Natural killer cell treated with Interleukin-12 subunit alpha and Interleukin-12 subunit beta and Interleukin-15 and Interleukin-18, amount 100 ng/mL, for 72 hours (primary cell): ENCODE data around the gene ITGB8. TPM values are rescaled to one million over a fixed set of nuclear protein-coding genes. Genes with fewer than 3 reads are reported as not detected.

Source experiments
- ATAC-seq, 2 donors: fragments of 150-1000 bp; cut with Tn5 transposase in 1 of 2; sonication (Bioruptor Pico), chemical (Tn5 transposase) in 1 of 2; 2 replicates each; pipeline ENCODE4 v1.10.0; 2021
- DNase-seq: peaks from one replicate; pipeline ENCODE4 v3.0.0; 2022; ENCODE audit warnings: low spot score
- H3K27ac Mint-ChIP-seq, 2 donors: 1 replicate in 1 of 2; 2 replicates in 1 of 2; pipeline ENCODE4 v1.8.0; 2022; ENCODE audit warnings: mixed read lengths in 2 of 2, mild to moderate bottlenecking in 1 of 2, moderate library complexity in 1 of 2
- H3K27me3 Mint-ChIP-seq, 2 donors: 1 replicate in 1 of 2; 2 replicates in 1 of 2; pipeline ENCODE4 v1.8.0; 2022; ENCODE audit warnings: mixed read lengths in 2 of 2
- H3K36me3 Mint-ChIP-seq: one replicate; pipeline ENCODE4 v1.8.0; 2022; ENCODE audit warnings: mixed read lengths
- H3K4me1 Mint-ChIP-seq, 2 donors: 1 replicate in 1 of 2; 2 replicates in 1 of 2; pipeline ENCODE4 v1.8.0; 2022; ENCODE audit warnings: low read depth in 2 of 2, mixed read lengths in 2 of 2, mild to moderate bottlenecking in 1 of 2
- H3K4me3 Mint-ChIP-seq: one replicate; pipeline ENCODE4 v1.8.0; 2022; ENCODE audit warnings: mixed read lengths
- H3K9me3 Mint-ChIP-seq: 2 replicates; pipeline ENCODE4 v1.8.0; 2022; ENCODE audit warnings: mixed read lengths
- total RNA-seq, 2 donors: library from RNA; stranded (reverse); gene quantifications; one replicate each; pipeline ENCODE4 v1.2.3, GENCODE V29; 2022

The ITGB8 gene
- total RNA-seq, 2 donors from 2014 or later: 0.10 to 1.3 TPM

DNA sequence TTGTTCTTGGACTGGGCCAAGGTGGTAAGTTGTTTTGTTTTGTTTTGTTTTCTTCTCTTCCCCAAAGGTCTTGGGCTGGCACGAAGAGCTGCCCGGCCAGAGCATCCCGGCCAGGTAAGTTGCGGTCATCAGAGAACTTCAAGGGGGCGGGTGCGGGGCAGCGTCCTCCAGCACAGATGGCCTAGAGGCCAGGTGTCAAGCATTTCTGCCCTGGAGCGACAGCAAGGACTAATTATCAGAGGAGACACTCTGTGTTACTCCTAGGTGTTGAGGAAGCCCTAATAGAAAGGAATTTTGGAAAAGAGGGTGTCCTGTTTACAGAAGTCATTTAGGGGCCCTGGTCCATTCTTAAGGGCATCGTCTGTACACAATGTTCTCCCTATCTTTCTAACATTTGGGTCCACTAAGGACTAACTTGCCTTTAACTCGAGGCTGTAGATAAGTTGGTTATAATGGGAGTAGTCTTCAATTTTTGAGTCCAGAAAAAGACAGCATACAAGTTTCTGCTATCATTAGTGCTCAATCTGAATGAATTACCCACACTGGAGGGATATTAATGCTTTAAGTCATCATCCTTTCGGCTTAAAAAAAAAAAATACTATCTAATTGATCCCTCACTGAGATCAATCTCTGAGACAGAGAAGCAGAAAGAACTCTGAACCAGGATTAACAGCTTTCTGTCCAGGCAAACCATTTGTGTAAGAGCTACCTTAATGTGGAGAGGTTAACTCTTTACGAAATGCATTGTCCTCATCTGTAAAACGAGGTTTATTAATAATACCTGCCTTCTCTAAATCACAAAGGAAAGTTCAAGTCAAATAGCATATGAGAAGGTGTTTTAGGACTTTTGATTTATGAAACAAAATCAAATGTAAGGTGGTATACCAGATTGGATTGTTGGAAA is 1.5 kb downstream of the ITGB8 start:
- no peak for DNase-seq
- Mint-ChIP-seq H3K9me3 (no peaks in the 10 kb centered on the region), H3K27me3 (peaks cover 19 to 31% of the 10 kb centered on the region in 2 donors), H3K36me3 (no peaks in the 10 kb centered on the region), H3K27ac (no peak overlapping the region), H3K4me1 (peaks cover 10 to 11% of the 10 kb centered on the region in 2 donors), H3K4me3 (peak overlapping the region; percentile 94)
- ATAC-seq: no peak

GRCh38 chr7:20338285-20338684 is 7.6 kb downstream of the ITGB8 start:
- H3K27ac Mint-ChIP-seq: no peak overlapping the region
- H3K36me3 Mint-ChIP-seq: no peaks in the 10 kb centered on the region
- peaks cover 5 to 6% of the 10 kb centered on the region in 2 donors for H3K27me3 Mint-ChIP-seq

DNA sequence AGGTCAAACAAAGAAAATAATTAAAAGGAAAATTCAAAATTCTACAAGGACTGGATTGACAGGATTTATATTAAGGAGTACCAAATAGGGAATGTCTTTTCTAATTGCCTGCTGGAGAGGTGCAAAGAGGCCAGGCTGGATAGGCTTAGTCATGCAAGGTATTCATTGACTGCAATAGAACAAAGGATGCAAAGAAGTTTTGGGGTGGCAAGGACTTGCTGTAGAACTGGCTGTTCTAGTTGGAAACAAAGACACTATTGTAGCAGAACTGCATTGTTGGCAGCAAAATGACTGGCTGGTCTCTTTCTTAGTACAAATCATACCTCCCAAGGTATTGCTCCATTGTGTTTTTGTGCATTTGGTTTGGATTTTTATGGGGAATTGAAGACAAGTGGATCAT is 10.1 kb downstream of the ITGB8 start:
- DNase-seq (no peak), ATAC-seq (no peak)
- Mint-ChIP-seq H3K36me3 (no peaks in the 10 kb centered on the region), H3K27ac (no peak overlapping the region), H3K9me3 (no peaks in the 10 kb centered on the region), H3K4me1 (no peaks in the 10 kb centered on the region), H3K4me3 (no peak overlapping the region), H3K27me3 (peaks cover under 1 to 3% of the 10 kb centered on the region in 2 donors)

More at GRCh38 chr7:20338285-20338684, 7.6 kb downstream of the ITGB8 start:
- no peaks in the 10 kb centered on the region for H3K4me1 Mint-ChIP-seq
- ATAC-seq (no peak), DNase-seq (no peak)
- no peak overlapping the region for H3K4me3 Mint-ChIP-seq
- no peaks in the 10 kb centered on the region for H3K9me3 Mint-ChIP-seq

DNA sequence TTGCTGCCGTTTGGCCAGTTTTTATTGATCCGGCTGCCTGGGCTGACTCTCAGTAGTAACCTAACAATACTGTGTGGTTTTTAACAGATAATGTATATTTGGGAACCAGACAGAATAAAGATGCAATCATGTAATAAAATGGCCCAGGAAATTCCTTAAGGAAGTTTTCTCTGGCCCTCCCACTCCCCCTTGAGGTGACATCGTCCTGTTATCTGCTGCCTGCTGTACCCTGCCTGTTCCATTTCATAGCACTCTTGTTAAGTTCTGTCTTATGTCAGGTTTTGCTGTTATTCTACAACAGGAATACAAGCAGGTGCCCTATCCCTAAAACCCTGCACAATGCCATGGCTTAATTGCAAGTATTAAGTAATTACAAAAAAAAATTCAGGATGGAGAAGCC is 12.5 kb downstream of the ITGB8 start:
- Mint-ChIP-seq H3K9me3 (peaks cover 3% of the 10 kb centered on the region), H3K27ac (no peak overlapping the region), H3K27me3 (peaks cover 0 to 6% of the 10 kb centered on the region in 2 donors)

DNA sequence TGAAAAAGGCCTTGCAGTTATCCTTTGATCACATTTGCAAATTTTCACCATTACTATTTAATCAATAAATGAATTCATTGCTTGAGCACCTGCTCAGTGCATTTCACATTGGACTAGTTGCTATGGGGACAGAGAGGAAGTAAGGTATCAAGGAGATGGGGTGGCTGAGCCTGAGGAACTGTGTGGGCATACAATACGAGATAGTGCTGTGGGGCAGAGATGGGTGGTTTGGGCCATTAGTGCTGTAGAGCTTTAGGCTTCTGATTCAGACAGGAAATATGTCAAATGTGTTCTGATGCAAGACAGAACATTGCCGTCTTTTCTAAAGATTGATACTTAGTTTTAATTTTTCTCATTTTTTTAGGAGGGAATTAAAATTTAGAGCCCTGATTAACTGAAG is 13.2 kb downstream of the ITGB8 start:
- H3K27me3 Mint-ChIP-seq: peaks cover 0 to 6% of the 10 kb centered on the region in 2 donors
- ATAC-seq (no peak), DNase-seq (no peak)
- H3K27ac Mint-ChIP-seq: no peak overlapping the region
- H3K9me3 Mint-ChIP-seq: peaks cover 3% of the 10 kb centered on the region
- no peak overlapping the region for H3K4me3 Mint-ChIP-seq
- H3K4me1 Mint-ChIP-seq: no peaks in the 10 kb centered on the region
- H3K36me3 Mint-ChIP-seq: no peaks in the 10 kb centered on the region

More for the DNA sequence above, 12.5 kb downstream of the ITGB8 start:
- no peaks in the 10 kb centered on the region for H3K4me1 Mint-ChIP-seq
- no peak overlapping the region for H3K4me3 Mint-ChIP-seq
- H3K36me3 Mint-ChIP-seq: no peaks in the 10 kb centered on the region
- no peak for ATAC-seq
- DNase-seq: no peak

DNA sequence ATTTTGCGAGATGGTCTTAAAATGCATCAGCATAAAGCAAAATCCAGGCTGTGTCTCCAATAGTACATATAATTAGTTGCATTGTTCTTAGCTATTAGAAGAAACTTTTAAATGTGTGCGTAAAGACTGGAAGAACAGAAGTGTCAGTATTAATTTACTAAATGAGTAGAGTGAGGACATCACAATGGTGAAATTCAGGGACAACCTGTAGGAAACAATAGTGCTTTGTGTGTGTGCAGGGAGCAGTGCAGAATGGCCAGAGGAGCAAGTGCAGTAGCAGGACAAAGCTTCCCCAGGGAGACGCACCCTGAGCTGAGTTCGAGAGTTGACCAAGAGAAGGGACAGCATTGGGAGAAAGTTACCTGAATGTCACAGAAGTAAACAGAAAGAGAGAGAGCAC is 13.7 kb downstream of the ITGB8 start:
- no peak for DNase-seq
- no peak for ATAC-seq
- peaks cover 0 to 6% of the 10 kb centered on the region in 2 donors for H3K27me3 Mint-ChIP-seq
- H3K27ac Mint-ChIP-seq: no peak overlapping the region
- no peaks in the 10 kb centered on the region for H3K4me1 Mint-ChIP-seq
- H3K36me3 Mint-ChIP-seq: no peaks in the 10 kb centered on the region
- no peak overlapping the region for H3K4me3 Mint-ChIP-seq
- peaks cover 3% of the 10 kb centered on the region for H3K9me3 Mint-ChIP-seq

DNA sequence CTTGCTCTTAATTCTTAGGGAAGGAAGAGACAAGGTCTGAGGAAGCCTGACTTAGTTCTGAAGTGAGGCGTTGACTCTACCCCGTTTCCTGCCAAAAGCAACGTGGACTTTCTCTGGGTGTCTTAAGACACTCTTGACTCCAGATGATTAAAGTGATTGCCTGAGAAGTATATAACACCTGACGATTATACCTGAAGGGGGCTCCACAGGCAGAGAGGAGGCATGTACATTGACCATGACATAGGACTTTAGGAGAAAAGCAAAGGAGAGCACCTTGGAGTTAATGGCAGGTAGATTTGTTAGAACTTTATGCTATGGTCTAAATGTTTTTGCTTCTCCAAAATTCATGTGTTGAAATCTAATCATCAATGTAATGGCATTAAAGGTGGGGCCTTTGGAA is 15.9 kb downstream of the ITGB8 start:
- H3K4me3 Mint-ChIP-seq: no peak overlapping the region
- no peaks in the 10 kb centered on the region for H3K36me3 Mint-ChIP-seq
- H3K4me1 Mint-ChIP-seq: no peaks in the 10 kb centered on the region
- H3K27ac Mint-ChIP-seq: no peak overlapping the region
- peaks cover 0 to 3% of the 10 kb centered on the region in 2 donors for H3K27me3 Mint-ChIP-seq
- ATAC-seq: no peak
- no peak for DNase-seq
- H3K9me3 Mint-ChIP-seq: peaks cover 3% of the 10 kb centered on the region

GRCh38 chr7:20347680-20348079 is 17.0 kb downstream of the ITGB8 start:
- peaks cover 0 to 3% of the 10 kb centered on the region in 2 donors for H3K27me3 Mint-ChIP-seq
- ATAC-seq (no peak), DNase-seq (no peak)
- no peaks in the 10 kb centered on the region for H3K36me3 Mint-ChIP-seq
- H3K4me3 Mint-ChIP-seq: no peak overlapping the region
- no peaks in the 10 kb centered on the region for H3K4me1 Mint-ChIP-seq
- no peak overlapping the region for H3K27ac Mint-ChIP-seq
- peaks cover 3% of the 10 kb centered on the region for H3K9me3 Mint-ChIP-seq

DNA sequence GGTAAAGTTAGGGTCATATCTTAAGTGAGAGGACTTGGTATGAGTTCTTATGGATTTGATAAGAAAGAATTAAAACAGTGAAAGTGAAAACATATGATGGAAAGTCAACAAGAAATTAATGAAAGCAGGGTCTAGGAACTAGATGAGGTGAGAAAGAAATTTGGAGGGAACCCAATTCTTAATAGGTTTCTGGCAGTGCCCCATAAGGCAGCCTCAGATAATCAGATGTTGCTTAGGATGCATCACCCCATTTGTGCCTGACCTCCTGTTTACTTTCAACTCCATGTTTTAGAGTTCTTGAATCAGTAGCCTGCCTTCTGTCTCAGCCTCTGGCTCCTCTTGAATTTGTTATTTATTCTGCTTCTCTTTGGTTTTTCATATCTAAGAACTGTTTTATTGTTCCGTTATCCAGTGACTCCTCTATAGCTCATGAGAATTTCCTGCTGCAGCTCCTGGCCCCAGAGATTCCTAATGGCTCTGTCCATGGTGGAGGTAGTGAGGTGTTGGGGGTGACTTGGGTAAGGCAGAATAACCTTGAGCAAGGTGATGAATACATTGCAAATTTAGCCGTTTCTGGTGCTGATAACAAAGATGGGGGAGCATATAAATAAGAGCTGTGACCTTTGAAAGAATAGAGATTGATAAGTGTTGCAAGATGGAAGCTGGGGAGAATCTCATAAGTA is 17.6 kb downstream of the ITGB8 start:
- DNase-seq (no peak), ATAC-seq (no peak)
- Mint-ChIP-seq H3K27me3 (peaks cover 0 to 3% of the 10 kb centered on the region in 2 donors), H3K27ac (no peak overlapping the region), H3K36me3 (no peaks in the 10 kb centered on the region), H3K4me1 (no peaks in the 10 kb centered on the region), H3K4me3 (no peak overlapping the region), H3K9me3 (peaks cover 3% of the 10 kb centered on the region)

- Mint-ChIP-seq H3K9me3 (peaks cover 3% of the 10 kb centered on the region), H3K4me3 (no peak overlapping the region), H3K4me1 (no peaks in the 10 kb centered on the region), H3K36me3 (no peaks in the 10 kb centered on the region), H3K27ac (no peak overlapping the region), H3K27me3 (peaks cover 0 to 3% of the 10 kb centered on the region in 2 donors)
- ATAC-seq (no peak), DNase-seq (no peak)
Observed at GRCh38 chr7:20350518-20350951, 19.8 kb downstream of the ITGB8 start.

GRCh38 chr7:20350996-20351692 is 20.4 kb downstream of the ITGB8 start:
- no peaks in the 10 kb centered on the region for H3K36me3 Mint-ChIP-seq
- H3K4me1 Mint-ChIP-seq: no peaks in the 10 kb centered on the region
- ATAC-seq (no peak), DNase-seq (no peak)
- peaks cover 3% of the 10 kb centered on the region for H3K9me3 Mint-ChIP-seq
- no peak overlapping the region for H3K27ac Mint-ChIP-seq
- peaks cover 0 to 3% of the 10 kb centered on the region in 2 donors for H3K27me3 Mint-ChIP-seq
- no peak overlapping the region for H3K4me3 Mint-ChIP-seq

GRCh38 chr7:20351901-20352300 is 21.2 kb downstream of the ITGB8 start:
- Mint-ChIP-seq H3K36me3 (no peaks in the 10 kb centered on the region), H3K4me3 (no peak overlapping the region), H3K4me1 (no peaks in the 10 kb centered on the region), H3K27ac (no peak overlapping the region), H3K9me3 (peaks cover 3% of the 10 kb centered on the region), H3K27me3 (peaks cover 0 to 3% of the 10 kb centered on the region in 2 donors)
- ATAC-seq (no peak), DNase-seq (no peak)

- Mint-ChIP-seq H3K9me3 (no peaks in the 10 kb centered on the region), H3K4me3 (no peak overlapping the region), H3K27ac (no peak overlapping the region), H3K36me3 (no peaks in the 10 kb centered on the region), H3K4me1 (no peaks in the 10 kb centered on the region), H3K27me3 (no peaks in the 10 kb centered on the region)
- ATAC-seq: no peak
- DNase-seq: no peak
Observed at GRCh38 chr7:20352573-20353306, 22.0 kb downstream of the ITGB8 start.
